ENCODE results near the gene PCOLCE2.

PCOLCE2 gene

GRCh38 chr3:142916605-142917004 is 27.7 kb upstream of the PCOLCE2 start:
- H3K4me3 ChIP-seq (ENCODE audit: low read depth in 1 of 2, low read length in 1 of 2): no peak overlapping the region
- no peaks in the 10 kb centered on the region for H3K27me3 ChIP-seq
- no peak for TF ChIP-seq CTCF (IDR thresholded peaks at IDR 0.05)
- no peaks in the 10 kb centered on the region for H3K36me3 ChIP-seq
- no peaks in the 10 kb centered on the region for H3K4me1 ChIP-seq (ENCODE audit: control insufficient read depth in 1 of 2, insufficient read depth in 1 of 2, low read depth in 1 of 2, low read length in 1 of 2)
- no peaks in the 10 kb centered on the region for H3K9me3 ChIP-seq
- H3K27ac ChIP-seq: no peak overlapping the region

GRCh38 chr3:142915636-142916035 is 26.8 kb upstream of the PCOLCE2 start:
- no peak for TF ChIP-seq CTCF (IDR thresholded peaks at IDR 0.05)

GRCh38 chr3:142914286-142914811 is 25.5 kb upstream of the PCOLCE2 start:
- Histone ChIP-seq H3K4me1 (ENCODE audit: control insufficient read depth in 1 of 2, insufficient read depth in 1 of 2, low read depth in 1 of 2, low read length in 1 of 2) (no peaks in the 10 kb centered on the region), H3K27ac (no peak overlapping the region), H3K4me3 (ENCODE audit: low read depth in 1 of 2, low read length in 1 of 2) (no peak overlapping the region), H3K36me3 (no peaks in the 10 kb centered on the region), H3K27me3 (no peaks in the 10 kb centered on the region), H3K9me3 (no peaks in the 10 kb centered on the region)
- TF ChIP-seq CTCF (IDR thresholded peaks at IDR 0.05): no peak

More at GRCh38 chr3:142915636-142916035, 26.8 kb upstream of the PCOLCE2 start:
- Histone ChIP-seq H3K27ac (no peak overlapping the region), H3K27me3 (no peaks in the 10 kb centered on the region), H3K4me3 (ENCODE audit: low read depth in 1 of 2, low read length in 1 of 2) (no peak overlapping the region), H3K9me3 (no peaks in the 10 kb centered on the region), H3K4me1 (ENCODE audit: control insufficient read depth in 1 of 2, insufficient read depth in 1 of 2, low read depth in 1 of 2, low read length in 1 of 2) (no peaks in the 10 kb centered on the region), H3K36me3 (no peaks in the 10 kb centered on the region)

- no peaks in the 10 kb centered on the region for H3K4me1 ChIP-seq (ENCODE audit: control insufficient read depth in 1 of 2, insufficient read depth in 1 of 2, low read depth in 1 of 2, low read length in 1 of 2)
- H3K4me3 ChIP-seq (ENCODE audit: low read depth in 1 of 2, low read length in 1 of 2): no peak overlapping the region
- H3K27ac ChIP-seq: no peak overlapping the region
- H3K27me3 ChIP-seq: no peaks in the 10 kb centered on the region
- no peaks in the 10 kb centered on the region for H3K9me3 ChIP-seq
- H3K36me3 ChIP-seq: no peaks in the 10 kb centered on the region
- no peak for TF ChIP-seq CTCF (IDR thresholded peaks at IDR 0.05)
These were observed 24.5 kb upstream of the PCOLCE2 start for GRCh38 chr3:142913432-142913831.

- no peak overlapping the region for H3K27ac ChIP-seq
- no peak overlapping the region for H3K4me3 ChIP-seq (ENCODE audit: low read depth in 1 of 2, low read length in 1 of 2)
- no peak for TF ChIP-seq CTCF (IDR thresholded peaks at IDR 0.05)
- H3K36me3 ChIP-seq: no peaks in the 10 kb centered on the region
- no peaks in the 10 kb centered on the region for H3K4me1 ChIP-seq (ENCODE audit: control insufficient read depth in 1 of 2, insufficient read depth in 1 of 2, low read depth in 1 of 2, low read length in 1 of 2)
- H3K9me3 ChIP-seq: no peaks in the 10 kb centered on the region
- no peaks in the 10 kb centered on the region for H3K27me3 ChIP-seq
These were observed 23.7 kb upstream of the PCOLCE2 start for GRCh38 chr3:142912402-142913172.

Measured in neutrophil (primary cell).